ENCODE data around the gene TDRD3. TPM values are rescaled to one million over a fixed set of nuclear protein-coding genes. Genes with fewer than 3 reads are reported as not detected.

The TDRD3 gene
- total and polyA plus RNA-seq, 4 experiments from 2014 or later: 4.9 to 34.9 (median 18.9) TPM

DNA sequence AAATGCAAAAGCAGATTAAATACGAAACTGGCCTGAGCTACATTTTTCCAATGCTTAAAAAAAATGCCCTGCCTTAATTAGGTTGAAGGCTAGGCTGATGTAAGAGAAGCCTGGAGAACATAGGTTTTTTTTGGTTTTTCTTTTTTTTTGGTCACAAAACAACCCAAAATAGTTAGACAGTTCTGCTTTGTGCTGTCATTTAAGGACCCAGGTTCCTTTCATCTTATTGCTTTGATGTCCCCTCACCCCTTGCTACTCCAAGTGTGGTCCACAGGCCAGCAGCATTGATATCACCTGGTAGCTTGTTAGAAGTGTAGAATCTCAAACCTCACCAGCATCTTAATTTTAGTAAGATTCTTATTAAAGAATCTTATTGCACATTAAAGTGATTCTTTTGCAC, 14.4 kb downstream of the TDRD3 start:
- intact Hi-C loops (cut with micrococcal nuclease): no loop called here
- Mint-ChIP-seq H3K27me3 (no peaks in the 10 kb centered on the region), H3K4me3 (peak overlapping the region in 1 of 8 donors; percentile 20), H3K4me1 (peaks cover 34 to 54% (median 43%) of the 10 kb centered on the region in 4 donors), H3K36me3 (peaks cover 0 to 12% of the 10 kb centered on the region in 2 donors), H3K27ac (peak overlapping the region in 1 of 7 donors; percentile 7), H3K9me3 (peaks cover 0 to 2% (median 0%) of the 10 kb centered on the region in 8 donors)
- Histone ChIP-seq H3K27me3 (ENCODE audit: insufficient read depth, low read length) (no peaks in the 10 kb centered on the region), H3K27ac (ENCODE audit: low read depth, low read length) (no peak overlapping the region), H3K9me3 (ENCODE audit: control insufficient read depth in 1 of 2, low read length in 2 of 2) (no peaks in the 10 kb centered on the region), H3K36me3 (ENCODE audit: insufficient read depth, low read length) (no peaks in the 10 kb centered on the region), H3K4me3 (ENCODE audit: low read length in 2 of 2) (no peak overlapping the region), H3K4me1 (ENCODE audit: insufficient read depth, low read length) (peaks cover 25% of the 10 kb centered on the region)
- ChIA-PET POLR2A (ENCODE audit: partially characterized antibody) (interaction anchor here (1.3 kb wide), 1 partner anchor 14 kb away, joined by 4 read pairs; the partner anchor contains the start of gene TDRD3), CTCF (ENCODE audit: partially characterized antibody) (no interaction called here)
- no peak for DNase-seq

DNA sequence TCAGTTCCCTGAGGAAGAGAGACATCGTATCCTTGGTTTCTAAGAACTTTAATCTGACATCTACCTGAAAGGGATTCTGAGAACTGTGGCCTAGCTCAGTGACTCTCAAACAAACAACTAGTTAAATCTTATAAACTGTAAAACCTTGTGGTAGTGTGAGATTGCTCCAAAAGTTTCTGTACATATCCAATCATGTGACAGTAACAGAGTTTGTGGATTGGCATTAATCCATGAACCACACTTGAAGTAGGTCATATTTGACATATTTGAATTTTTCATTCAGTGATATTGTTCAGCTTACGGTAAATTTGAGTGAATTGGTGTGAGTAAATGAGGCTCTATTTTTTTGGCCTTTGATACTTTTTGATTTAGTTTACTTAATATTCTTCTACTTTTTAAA, 15.0 kb downstream of the TDRD3 start:
- Mint-ChIP-seq H3K27me3 (no peaks in the 10 kb centered on the region), H3K4me1 (peaks cover 37 to 54% (median 44%) of the 10 kb centered on the region in 4 donors), H3K4me3 (peak overlapping the region in 1 of 8 donors; percentile 5), H3K9me3 (peaks cover 0 to 2% (median 0%) of the 10 kb centered on the region in 8 donors), H3K27ac (no peak overlapping the region), H3K36me3 (peaks cover 0 to 12% of the 10 kb centered on the region in 2 donors)
- Histone ChIP-seq H3K27me3 (ENCODE audit: insufficient read depth, low read length) (no peaks in the 10 kb centered on the region), H3K4me1 (ENCODE audit: insufficient read depth, low read length) (peaks cover 25% of the 10 kb centered on the region), H3K36me3 (ENCODE audit: insufficient read depth, low read length) (no peaks in the 10 kb centered on the region), H3K4me3 (ENCODE audit: low read length in 2 of 2) (no peak overlapping the region), H3K27ac (ENCODE audit: low read depth, low read length) (no peak overlapping the region), H3K9me3 (ENCODE audit: control insufficient read depth in 1 of 2, low read length in 2 of 2) (no peaks in the 10 kb centered on the region)
- intact Hi-C loops (cut with micrococcal nuclease): no loop called here
- ChIA-PET CTCF (ENCODE audit: partially characterized antibody) (interaction anchor here (1.1 kb wide), 1 partner anchor 13 kb away, joined by 4 read pairs; no protein-coding TSS in a partner anchor), POLR2A (ENCODE audit: partially characterized antibody) (interaction anchor here (1.3 kb wide), 1 partner anchor 15 kb away, joined by 4 read pairs; the partner anchor contains the start of gene TDRD3)
- DNase-seq: no peak

DNA sequence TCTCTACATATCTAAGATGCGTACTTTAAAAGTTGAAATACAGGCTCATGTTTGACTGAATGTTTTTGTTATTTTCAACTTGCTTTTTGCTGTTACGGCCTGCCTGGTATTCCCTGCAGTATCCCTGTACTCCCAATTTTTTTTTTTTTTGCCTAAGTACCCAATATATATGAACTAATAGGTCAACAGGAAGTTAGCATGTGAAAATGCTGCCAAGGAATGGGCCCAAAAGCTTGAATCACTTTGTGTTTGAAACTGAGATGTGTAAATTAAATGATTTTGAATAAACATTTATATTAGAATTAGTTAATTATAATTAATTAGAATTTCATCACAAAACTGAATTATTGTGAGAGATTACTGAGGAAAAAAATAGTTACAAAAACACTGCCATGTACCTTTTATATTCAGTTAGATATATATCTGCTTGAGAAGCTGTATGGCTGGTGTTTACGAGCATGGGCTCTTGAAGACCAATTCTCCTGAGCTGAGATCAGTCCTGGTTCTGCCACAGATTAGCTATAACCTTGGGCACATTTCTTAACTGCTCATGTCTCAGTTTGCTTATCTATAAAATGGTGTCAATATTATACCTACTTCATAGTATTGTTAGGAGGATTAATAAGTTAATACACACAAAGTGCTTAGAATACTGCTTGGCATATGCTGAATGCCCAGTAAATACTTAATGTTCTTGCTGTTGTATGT, 16.0 kb downstream of the TDRD3 start:
- Histone ChIP-seq H3K9me3 (ENCODE audit: control insufficient read depth in 1 of 2, low read length in 2 of 2) (no peaks in the 10 kb centered on the region), H3K36me3 (ENCODE audit: insufficient read depth, low read length) (no peaks in the 10 kb centered on the region), H3K4me3 (ENCODE audit: low read length in 2 of 2) (no peak overlapping the region), H3K27ac (ENCODE audit: low read depth, low read length) (no peak overlapping the region), H3K27me3 (ENCODE audit: insufficient read depth, low read length) (no peaks in the 10 kb centered on the region), H3K4me1 (ENCODE audit: insufficient read depth, low read length) (peaks cover 25% of the 10 kb centered on the region)
- no peaks in the 10 kb centered on the region for H3K9me3 Mint-ChIP-seq
- DNase-seq: no peak
- no peak overlapping the region for H3K27ac Mint-ChIP-seq
- ChIA-PET POLR2A (ENCODE audit: partially characterized antibody) (interaction anchor here (1.6 kb wide), 1 partner anchor 17 kb away, joined by 4 read pairs; no protein-coding TSS in a partner anchor), CTCF (ENCODE audit: partially characterized antibody) (interaction anchor here (1.1 to 1.6 kb wide), 3 partner anchors 12 to 33 kb away, joined by 4 to 5 read pairs (median 4); partner anchors contain the start of gene TDRD3)
- no peak overlapping the region for H3K4me3 Mint-ChIP-seq
- peaks cover 34 to 56% (median 46%) of the 10 kb centered on the region in 4 donors for H3K4me1 Mint-ChIP-seq
- H3K36me3 Mint-ChIP-seq: peaks cover 5 to 12% of the 10 kb centered on the region in 2 donors
- intact Hi-C loops (cut with micrococcal nuclease): no loop called here
- H3K27me3 Mint-ChIP-seq: no peaks in the 10 kb centered on the region

DNA sequence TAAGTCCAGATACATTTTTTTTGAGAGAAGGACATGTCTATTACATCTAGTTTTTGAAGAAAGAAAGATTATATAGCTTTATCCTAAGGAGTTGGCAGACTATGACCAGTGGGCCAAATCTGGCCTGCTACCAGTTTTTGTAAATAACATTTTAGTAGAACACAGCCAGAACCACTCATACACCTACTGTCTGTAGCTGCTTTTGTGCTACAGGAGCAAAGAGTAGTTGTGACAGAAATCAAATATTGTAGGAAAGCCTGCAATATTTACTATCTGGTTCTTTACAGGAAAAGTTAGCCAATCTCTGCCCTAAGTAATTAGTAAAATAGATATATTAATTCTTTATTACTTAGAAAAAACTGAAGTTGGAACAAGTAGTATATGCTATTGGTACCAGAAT, 17.2 kb downstream of the TDRD3 start:
- peaks cover 5 to 13% of the 10 kb centered on the region in 2 donors for H3K36me3 Mint-ChIP-seq
- H3K36me3 ChIP-seq (ENCODE audit: insufficient read depth, low read length): no peaks in the 10 kb centered on the region

DNA sequence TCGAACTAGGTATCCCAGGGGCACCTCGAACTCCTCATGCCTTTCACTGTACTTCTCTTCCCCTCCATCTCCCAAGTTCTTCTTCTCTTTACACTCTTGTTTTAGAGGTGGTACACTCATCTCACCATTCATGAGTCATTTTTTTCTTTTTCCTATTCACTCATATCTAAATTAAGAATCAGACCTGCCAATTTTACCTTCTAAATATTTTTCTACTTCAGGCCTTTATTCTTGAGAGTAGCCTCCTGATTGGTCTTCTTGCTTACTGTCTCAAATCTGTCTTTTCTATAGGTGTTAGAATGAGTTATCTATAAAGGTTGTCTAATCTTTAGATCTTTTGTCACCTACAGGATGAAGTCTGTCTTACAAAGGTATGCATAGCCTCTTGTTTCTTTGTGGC, 20.7 kb downstream of the TDRD3 start:
- Histone ChIP-seq H3K27ac (ENCODE audit: low read depth, low read length) (no peak overlapping the region), H3K4me3 (ENCODE audit: low read length in 2 of 2) (no peak overlapping the region), H3K36me3 (ENCODE audit: insufficient read depth, low read length) (no peaks in the 10 kb centered on the region), H3K4me1 (ENCODE audit: insufficient read depth, low read length) (peaks cover 2% of the 10 kb centered on the region), H3K27me3 (ENCODE audit: insufficient read depth, low read length) (no peaks in the 10 kb centered on the region), H3K9me3 (ENCODE audit: control insufficient read depth in 1 of 2, low read length in 2 of 2) (no peaks in the 10 kb centered on the region)
- Mint-ChIP-seq H3K36me3 (peaks cover 5 to 17% of the 10 kb centered on the region in 2 donors), H3K27ac (peak overlapping the region in 2 of 7 donors; percentile 32 to 45), H3K4me1 (peaks cover 12 to 19% (median 16%) of the 10 kb centered on the region in 4 donors), H3K27me3 (no peaks in the 10 kb centered on the region), H3K9me3 (peaks cover 0 to 4% (median 0%) of the 10 kb centered on the region in 8 donors), H3K4me3 (no peak overlapping the region)
- CTCF ChIA-PET (ENCODE audit: partially characterized antibody): no interaction called here
- DNase-seq: no peak
- intact Hi-C loops (cut with micrococcal nuclease): no loop called here
- POLR2A ChIA-PET (ENCODE audit: partially characterized antibody): no interaction called here

More for the DNA sequence above, 17.2 kb downstream of the TDRD3 start:
- ChIA-PET POLR2A (ENCODE audit: partially characterized antibody) (interaction anchor here (1.6 kb wide), 1 partner anchor 18 kb away, joined by 4 read pairs; no protein-coding TSS in a partner anchor), CTCF (ENCODE audit: partially characterized antibody) (interaction anchor here (1.6 kb wide), 2 partner anchors 17 to 34 kb away, joined by 4 to 5 read pairs; partner anchors contain the start of gene TDRD3)
- H3K4me1 ChIP-seq (ENCODE audit: insufficient read depth, low read length): peaks cover 25% of the 10 kb centered on the region
- H3K4me3 ChIP-seq (ENCODE audit: low read length in 2 of 2): no peak overlapping the region
- peaks cover 0 to under 1% (median 0%) of the 10 kb centered on the region in 8 donors for H3K9me3 Mint-ChIP-seq
- no peaks in the 10 kb centered on the region for H3K9me3 ChIP-seq (ENCODE audit: control insufficient read depth in 1 of 2, low read length in 2 of 2)
- H3K27me3 ChIP-seq (ENCODE audit: insufficient read depth, low read length): no peaks in the 10 kb centered on the region
- H3K27ac ChIP-seq (ENCODE audit: low read depth, low read length): no peak overlapping the region
- H3K27ac Mint-ChIP-seq: no peak overlapping the region
- no peak overlapping the region for H3K4me3 Mint-ChIP-seq
- H3K27me3 Mint-ChIP-seq: no peaks in the 10 kb centered on the region
- no peak for DNase-seq
- intact Hi-C loops (cut with micrococcal nuclease): no loop called here
- H3K4me1 Mint-ChIP-seq: peaks cover 33 to 50% (median 40%) of the 10 kb centered on the region in 4 donors

DNA sequence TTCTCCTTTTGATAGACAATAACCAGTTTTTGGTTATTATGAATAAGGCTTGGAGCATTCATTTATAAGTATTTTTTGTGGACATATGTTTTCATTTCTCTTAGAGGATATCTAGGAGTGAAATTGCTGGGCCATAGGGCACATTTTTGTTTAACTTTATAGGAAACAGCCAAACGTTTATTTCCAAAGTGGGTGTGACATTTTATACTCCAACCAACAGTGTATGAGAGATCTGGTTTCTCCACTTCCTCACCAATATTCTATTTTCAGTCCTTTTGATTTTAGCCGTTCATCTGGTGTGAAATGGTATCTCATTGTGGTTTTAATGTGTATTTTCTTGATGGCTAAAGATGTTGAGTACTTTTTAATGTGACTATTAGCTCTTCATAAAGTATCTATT, 21.9 kb downstream of the TDRD3 start:
- H3K4me1 ChIP-seq (ENCODE audit: insufficient read depth, low read length): no peaks in the 10 kb centered on the region
- no peaks in the 10 kb centered on the region for H3K9me3 ChIP-seq (ENCODE audit: control insufficient read depth in 1 of 2, low read length in 2 of 2)
- H3K4me3 ChIP-seq (ENCODE audit: low read length in 2 of 2): no peak overlapping the region
- CTCF ChIA-PET (ENCODE audit: partially characterized antibody): no interaction called here
- Mint-ChIP-seq H3K4me1 (peaks cover 9 to 13% (median 12%) of the 10 kb centered on the region in 4 donors), H3K27ac (no peak overlapping the region), H3K9me3 (peaks cover 0 to 4% (median 0%) of the 10 kb centered on the region in 8 donors), H3K36me3 (peaks cover 5 to 17% of the 10 kb centered on the region in 2 donors), H3K4me3 (no peak overlapping the region), H3K27me3 (no peaks in the 10 kb centered on the region)
- H3K27ac ChIP-seq (ENCODE audit: low read depth, low read length): no peak overlapping the region
- POLR2A ChIA-PET (ENCODE audit: partially characterized antibody): no interaction called here
- no peak for DNase-seq
- no peaks in the 10 kb centered on the region for H3K27me3 ChIP-seq (ENCODE audit: insufficient read depth, low read length)
- no peaks in the 10 kb centered on the region for H3K36me3 ChIP-seq (ENCODE audit: insufficient read depth, low read length)
- intact Hi-C loops (cut with micrococcal nuclease): no loop called here

DNA sequence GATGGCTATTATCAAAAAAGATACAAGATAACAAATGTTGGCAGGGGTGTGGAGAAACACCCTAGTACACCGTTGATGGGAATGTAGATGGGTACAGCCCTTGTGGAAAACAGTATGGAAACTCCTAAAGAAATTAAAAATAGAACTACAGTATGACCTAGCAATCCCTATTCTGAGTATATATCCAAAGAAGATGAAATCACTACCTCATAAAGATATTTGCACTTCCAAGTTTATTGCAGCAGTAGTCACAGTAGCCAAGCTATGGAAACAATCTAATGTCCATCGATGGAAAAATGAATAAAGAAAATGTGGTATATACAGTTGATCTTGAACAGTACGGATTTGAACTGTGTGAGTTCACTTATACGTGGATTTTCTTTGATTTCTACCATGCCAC, 28.3 kb downstream of the TDRD3 start:
- CTCF ChIA-PET (ENCODE audit: partially characterized antibody): interaction anchor here (1.2 kb wide), 1 partner anchor 13 kb away, joined by 4 read pairs; no protein-coding TSS in a partner anchor
- peaks cover 28% of the 10 kb centered on the region for H3K4me1 ChIP-seq (ENCODE audit: insufficient read depth, low read length)

More for the DNA sequence above, 28.3 kb downstream of the TDRD3 start:
- no peaks in the 10 kb centered on the region for H3K27me3 ChIP-seq (ENCODE audit: insufficient read depth, low read length)
- POLR2A ChIA-PET (ENCODE audit: partially characterized antibody): no interaction called here
- H3K9me3 ChIP-seq (ENCODE audit: control insufficient read depth in 1 of 2, low read length in 2 of 2): no peaks in the 10 kb centered on the region
- no peaks in the 10 kb centered on the region for H3K36me3 ChIP-seq (ENCODE audit: insufficient read depth, low read length)
- Mint-ChIP-seq H3K4me3 (no peak overlapping the region), H3K27me3 (no peaks in the 10 kb centered on the region), H3K27ac (peak overlapping the region in 4 of 7 donors; percentile 0 to 60 (median 31)), H3K9me3 (peaks cover 0 to 2% (median 0%) of the 10 kb centered on the region in 8 donors), H3K4me1 (peaks cover 29 to 41% (median 34%) of the 10 kb centered on the region in 4 donors), H3K36me3 (peaks cover 0 to 4% of the 10 kb centered on the region in 2 donors)
- H3K27ac ChIP-seq (ENCODE audit: low read depth, low read length): no peak overlapping the region
- DNase-seq: no peak
- H3K4me3 ChIP-seq (ENCODE audit: low read length in 2 of 2): no peak overlapping the region
- intact Hi-C loops (cut with micrococcal nuclease): no loop called here

Measured in CD4-positive, alpha-beta memory T cell (primary cell).